Fibroblast of lung (primary cell): ENCODE results near the gene MEOX2. TPM values are rescaled to one million over a fixed set of nuclear protein-coding genes. Genes with fewer than 3 reads are reported as not detected.
A peak's percentile ranks its signal among the peaks of the same experiment; 100 is the strongest.

Source experiments
- DNase-seq, 2 donors: peaks; one replicate each; pipeline versions ENCODE4 v3.0.0 to v3.0.0-alpha.2; 2010; ENCODE audit warnings: low read depth in 2 of 2
- H2AFZ ChIP-seq: 2 replicates; pipeline ENCODE4 v1.5.1; 2012; ENCODE audit warnings: low read length, control low read depth, inconsistent platforms
- H3K27ac ChIP-seq: 2 replicates; pipeline ENCODE4 v1.5.1; 2011; ENCODE audit warnings: low read length, control low read depth; ENCODE audit not compliant: insufficient read depth
- H3K27me3 ChIP-seq: 2 replicates; pipeline ENCODE4 v1.5.1; 2011; ENCODE audit warnings: mild to moderate bottlenecking, low read length; ENCODE audit not compliant: control insufficient read depth, insufficient read depth
- H3K36me3 ChIP-seq: 2 replicates; pipeline ENCODE4 v1.5.1; 2011; ENCODE audit warnings: low read length; ENCODE audit not compliant: control insufficient read depth, insufficient read depth
- H3K4me1 ChIP-seq: 2 replicates; pipeline ENCODE4 v1.5.1; 2011; ENCODE audit warnings: low read length; ENCODE audit not compliant: control insufficient read depth, insufficient read depth; ENCODE audit errors: extremely low read depth
- H3K4me2 ChIP-seq: 2 replicates; pipeline ENCODE4 v1.5.1; 2011; ENCODE audit warnings: low read length, control low read depth; ENCODE audit not compliant: insufficient read depth; ENCODE audit errors: extremely low read depth
- H3K4me3 ChIP-seq, 4 experiments: fragments of 200-600 bp in 1 of 4; sonication (generic) in 1 of 4; replicated peaks in 1 of 4; 2 replicates each; pipeline ENCODE4 v1.5.1; 2011 to 2016; ENCODE audit warnings: low read length in 4 of 4, low read depth in 3 of 4, mild to moderate bottlenecking in 3 of 4, control low read depth in 2 of 4, inconsistent platforms in 1 of 4, mixed read lengths in 1 of 4; ENCODE audit not compliant: insufficient read depth in 1 of 4; ENCODE audit errors: control extremely low read depth in 1 of 4
- H3K79me2 ChIP-seq: 2 replicates; pipeline ENCODE4 v1.5.1; 2012; ENCODE audit warnings: mild to moderate bottlenecking, low read length, inconsistent platforms; ENCODE audit not compliant: control insufficient read depth, insufficient read depth
- H3K9ac ChIP-seq: 2 replicates; pipeline ENCODE4 v1.5.1; 2011; ENCODE audit warnings: mild to moderate bottlenecking, low read length, control low read depth; ENCODE audit not compliant: insufficient read depth
- H3K9me3 ChIP-seq: 2 replicates; pipeline ENCODE4 v1.5.1; 2012; ENCODE audit warnings: low read depth, low read length; ENCODE audit not compliant: control insufficient read depth, insufficient read depth
- H4K20me1 ChIP-seq: 2 replicates; pipeline ENCODE4 v1.5.1; 2011; ENCODE audit warnings: low read length; ENCODE audit not compliant: control insufficient read depth, insufficient read depth; ENCODE audit errors: extremely low read depth
- EZH2 ChIP-seq: IDR thresholded peaks from 2 replicates; pipeline ENCODE4 v1.5.1; 2012; ENCODE audit warnings: low read length, control low read depth, mild to moderate bottlenecking; ENCODE audit errors: missing control alignments
- polyA plus RNA-seq, 2 donors: library from polyadenylated mRNA; depleted of rRNA in 1 of 2; stranded (reverse) in 1 of 2; unstranded in 1 of 2; fragments of >200 nt; gene quantifications; 2 replicates each; pipeline ENCODE4 v1.2.1, GENCODE V29; 2011 to 2012; ENCODE audit warnings: missing spikeins in 1 of 2
- total RNA-seq: library from RNA; depleted of rRNA; stranded (reverse); fragments of >200 nt; gene quantifications from 2 replicates; pipeline ENCODE4 v1.2.1, GENCODE V29; 2014
- TF ChIP-seq, protein P1 (sequence below), 2 donors: IDR thresholded peaks in 1 of 2; conservative IDR thresholded peaks in 1 of 2; 1 replicate in 1 of 2; 2 replicates in 1 of 2; pipeline ENCODE4 v1.5.1; 2011 to 2012; ENCODE audit warnings: low read length in 2 of 2, control low read depth in 1 of 2, inconsistent platforms in 1 of 2, low read depth in 1 of 2, mild to moderate bottlenecking in 1 of 2

MEOX2 gene
- total and polyA plus RNA-seq, 2 donors (not counting 1 experiment from before 2014, with no cell fraction given): 0.28 to 0.50 TPM

GRCh38 chr7:15685358-15686294 lies 857 bp downstream of the MEOX2 start:
- Histone ChIP-seq H3K4me3 (peak overlapping the region; percentile 57 to 73 (median 64)), H3K36me3 (no peaks in the 10 kb centered on the region), H3K27ac (peak overlapping the region; percentile 30), H3K9me3 (no peaks in the 10 kb centered on the region), H3K4me2 (peak overlapping the region; percentile 96), H2AFZ (peak overlapping the region; percentile 52), H3K9ac (no peak overlapping the region), H3K79me2 (no peaks in the 10 kb centered on the region), H3K4me1 (peaks cover 3% of the 10 kb centered on the region), H4K20me1 (no peaks in the 10 kb centered on the region), H3K27me3 (peaks cover 13% of the 10 kb centered on the region)
- DNase-seq: peak; percentile 11 to 96
- TF ChIP-seq, protein P1, sequence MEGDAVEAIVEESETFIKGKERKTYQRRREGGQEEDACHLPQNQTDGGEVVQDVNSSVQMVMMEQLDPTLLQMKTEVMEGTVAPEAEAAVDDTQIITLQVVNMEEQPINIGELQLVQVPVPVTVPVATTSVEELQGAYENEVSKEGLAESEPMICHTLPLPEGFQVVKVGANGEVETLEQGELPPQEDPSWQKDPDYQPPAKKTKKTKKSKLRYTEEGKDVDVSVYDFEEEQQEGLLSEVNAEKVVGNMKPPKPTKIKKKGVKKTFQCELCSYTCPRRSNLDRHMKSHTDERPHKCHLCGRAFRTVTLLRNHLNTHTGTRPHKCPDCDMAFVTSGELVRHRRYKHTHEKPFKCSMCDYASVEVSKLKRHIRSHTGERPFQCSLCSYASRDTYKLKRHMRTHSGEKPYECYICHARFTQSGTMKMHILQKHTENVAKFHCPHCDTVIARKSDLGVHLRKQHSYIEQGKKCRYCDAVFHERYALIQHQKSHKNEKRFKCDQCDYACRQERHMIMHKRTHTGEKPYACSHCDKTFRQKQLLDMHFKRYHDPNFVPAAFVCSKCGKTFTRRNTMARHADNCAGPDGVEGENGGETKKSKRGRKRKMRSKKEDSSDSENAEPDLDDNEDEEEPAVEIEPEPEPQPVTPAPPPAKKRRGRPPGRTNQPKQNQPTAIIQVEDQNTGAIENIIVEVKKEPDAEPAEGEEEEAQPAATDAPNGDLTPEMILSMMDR (conservative IDR thresholded peaks at IDR 0.05 in 1 of 2, IDR thresholded peaks at IDR 0.05 in 1 of 2; ENCODE audit: low read depth in 1 of 2, low read length in 2 of 2): no peak
- peak; percentile 59 for TF ChIP-seq EZH2

DNA sequence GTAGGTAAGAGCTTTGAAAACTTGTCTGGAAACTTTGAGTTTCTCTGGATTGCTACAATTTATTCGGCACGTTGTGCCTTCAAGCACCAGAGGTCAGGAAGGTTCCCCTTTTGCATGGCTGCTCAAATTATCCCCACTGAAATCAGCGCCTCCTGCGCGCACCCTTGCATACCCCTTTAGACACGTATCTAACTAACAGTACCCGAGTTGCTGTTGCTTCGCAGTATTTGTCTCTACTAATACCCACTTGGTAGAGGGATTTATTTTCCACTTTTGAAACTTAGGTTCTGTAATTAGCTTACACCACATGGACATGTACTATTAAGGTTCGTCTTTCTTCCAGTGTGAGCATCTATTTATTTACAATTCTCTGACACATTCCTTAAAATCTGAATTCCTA lies 1.6 kb downstream of the MEOX2 start:
- no peaks in the 10 kb centered on the region for H3K9me3 ChIP-seq
- no peaks in the 10 kb centered on the region for H3K36me3 ChIP-seq
- no peaks in the 10 kb centered on the region for H3K79me2 ChIP-seq
- peak overlapping the region; percentile 57 to 73 (median 64) for H3K4me3 ChIP-seq
- peak overlapping the region; percentile 96 for H3K4me2 ChIP-seq
- no peak overlapping the region for H3K9ac ChIP-seq
- H3K4me1 ChIP-seq: peaks cover 3% of the 10 kb centered on the region
- peaks cover 13% of the 10 kb centered on the region for H3K27me3 ChIP-seq
- no peaks in the 10 kb centered on the region for H4K20me1 ChIP-seq
- H2AFZ ChIP-seq: no peak overlapping the region
- no peak for TF ChIP-seq EZH2
- TF ChIP-seq, protein P1 (conservative IDR thresholded peaks at IDR 0.05 in 1 of 2, IDR thresholded peaks at IDR 0.05 in 1 of 2; ENCODE audit: low read depth in 1 of 2, low read length in 2 of 2): no peak
- peak in 1 of 2 donors; percentile 84 for DNase-seq
- H3K27ac ChIP-seq: no peak overlapping the region

DNA sequence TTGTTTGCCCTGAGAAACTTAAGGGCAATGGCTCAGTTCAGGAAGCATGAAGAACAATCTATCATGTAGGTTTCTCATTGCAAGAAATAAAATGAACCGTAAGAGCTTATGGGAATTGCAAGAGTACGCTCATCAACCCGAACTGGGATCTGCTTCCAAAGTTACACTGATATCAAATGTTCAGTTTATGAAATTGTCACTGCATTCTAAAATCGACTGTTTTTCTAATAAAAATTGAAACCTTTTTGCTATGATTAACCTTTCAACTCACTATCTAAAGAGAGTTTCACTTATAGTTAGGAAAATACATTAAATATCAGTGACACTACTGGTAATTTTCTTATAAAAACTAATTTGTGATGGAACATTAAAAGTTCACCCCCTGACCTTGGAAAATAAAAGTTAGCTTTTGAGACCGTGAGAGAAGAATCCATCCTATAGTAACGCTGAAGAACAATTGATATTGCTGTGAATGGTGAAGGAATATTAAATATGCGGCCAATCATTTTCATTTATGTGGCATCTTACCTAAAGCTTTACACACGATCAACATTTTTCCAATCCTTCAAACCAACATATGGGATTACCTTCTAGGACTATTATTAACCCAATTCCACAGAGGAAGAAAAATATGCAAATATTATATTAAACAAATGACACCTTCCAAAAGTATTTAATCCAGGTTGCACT lies 2.2 kb downstream of the MEOX2 start:
- DNase-seq: peak in 1 of 2 donors; percentile 86
- no peak overlapping the region for H3K27ac ChIP-seq

More for the DNA sequence above, 2.2 kb downstream of the MEOX2 start:
- TF ChIP-seq, protein P1 (conservative IDR thresholded peaks at IDR 0.05 in 1 of 2, IDR thresholded peaks at IDR 0.05 in 1 of 2; ENCODE audit: low read depth in 1 of 2, low read length in 2 of 2): no peak
- TF ChIP-seq EZH2: no peak
- H3K4me2 ChIP-seq: peak overlapping the region; percentile 32
- no peak overlapping the region for H2AFZ ChIP-seq
- no peaks in the 10 kb centered on the region for H3K79me2 ChIP-seq
- H3K9me3 ChIP-seq: no peaks in the 10 kb centered on the region
- H3K27me3 ChIP-seq: peaks cover 13% of the 10 kb centered on the region
- H3K4me1 ChIP-seq: peaks cover 3% of the 10 kb centered on the region
- no peak overlapping the region for H3K9ac ChIP-seq
- H3K4me3 ChIP-seq: peak overlapping the region; percentile 19 to 73 (median 60)
- H3K36me3 ChIP-seq: no peaks in the 10 kb centered on the region
- no peaks in the 10 kb centered on the region for H4K20me1 ChIP-seq
